ENCODE measurements around the gene CIZ1.

CIZ1 gene

DNA sequence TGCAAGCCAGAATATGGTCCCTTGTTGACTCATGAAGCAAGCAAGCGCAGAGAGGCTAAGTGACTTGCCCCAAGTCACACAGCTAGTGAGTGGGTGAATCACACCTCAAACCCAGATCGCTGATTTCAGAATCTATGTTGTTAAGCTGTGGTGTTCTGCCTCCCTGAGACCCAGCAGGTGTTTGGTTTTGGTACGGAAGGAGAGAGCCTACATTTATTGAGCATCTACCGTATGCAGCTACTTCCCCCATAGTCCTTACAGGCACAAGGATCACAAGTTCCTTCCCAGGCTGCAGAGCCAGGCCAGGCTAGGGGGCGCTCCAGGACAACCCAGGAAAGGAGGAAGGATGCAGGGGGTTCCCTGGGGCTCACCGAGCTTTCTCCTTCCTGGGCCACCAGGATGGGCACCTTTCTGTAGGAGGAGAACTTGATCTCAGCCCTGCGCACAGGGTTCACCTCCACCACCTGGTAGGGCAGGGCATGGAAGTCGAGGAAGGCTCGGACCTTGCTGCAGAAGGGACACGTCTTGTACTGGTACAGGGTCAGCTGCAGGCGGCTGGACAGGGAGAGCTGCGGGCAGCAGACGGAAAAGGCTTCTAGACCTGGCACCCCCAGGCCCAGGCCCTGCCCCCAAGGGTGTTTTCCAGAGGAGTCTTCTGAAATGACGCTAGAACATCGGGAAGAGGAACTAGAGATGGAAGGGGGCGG, 66.3 kb downstream of the CIZ1 start:
- DNase-seq (ENCODE audit: low spot score) = no peak

DNA sequence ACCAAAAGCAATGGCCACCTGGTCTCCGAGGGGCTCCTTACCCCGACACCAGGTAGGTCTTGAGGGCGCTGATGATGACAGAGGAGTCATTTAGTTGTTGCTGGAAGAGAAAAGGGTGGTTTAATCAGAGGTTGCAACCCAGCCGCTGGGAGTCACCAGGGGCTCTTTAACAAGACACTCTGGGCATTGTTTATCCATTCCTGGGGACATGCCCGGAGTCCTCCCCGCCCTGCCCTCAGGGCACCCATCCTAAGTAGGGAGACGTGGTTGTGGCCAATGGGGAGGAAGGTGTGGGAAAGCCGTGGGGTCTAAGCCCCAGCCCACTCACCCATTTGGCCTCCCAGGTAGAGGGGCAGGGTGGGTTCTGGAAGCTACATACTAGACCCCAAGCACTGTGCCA, 66.9 kb downstream of the CIZ1 start:
- DNase-seq (ENCODE audit: low spot score) = no peak

DNA sequence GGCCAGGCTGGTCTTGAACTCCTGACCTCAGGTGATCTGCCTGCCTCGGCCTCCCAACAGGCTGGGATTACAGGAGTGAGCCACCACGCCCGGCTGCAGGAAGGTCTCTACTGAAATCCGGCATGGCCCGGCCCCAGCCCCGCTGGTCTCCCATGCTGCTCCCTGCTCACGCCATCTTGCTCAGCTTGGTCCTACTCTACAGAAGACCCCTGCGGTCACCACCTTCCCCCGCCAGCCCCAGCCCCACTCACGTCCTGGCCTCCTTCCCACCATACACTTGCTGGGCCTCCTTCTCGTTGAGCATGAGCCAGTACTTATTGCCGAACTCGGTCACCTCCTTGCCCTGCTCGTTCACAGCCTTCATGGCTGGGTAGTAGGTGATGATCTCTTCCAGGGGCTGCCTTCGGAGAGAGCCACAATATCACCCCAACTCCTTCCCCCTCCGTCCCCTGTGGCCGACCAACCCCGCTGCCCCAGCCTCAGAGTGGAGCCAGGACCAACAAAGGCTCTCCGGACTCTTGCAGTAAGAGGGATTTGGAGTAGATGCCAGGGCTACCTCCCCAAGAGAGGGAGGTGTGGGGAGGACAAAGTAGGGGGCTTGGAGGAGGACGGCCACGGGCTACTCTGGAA, 67.8 kb downstream of the CIZ1 start:
- DNase-seq (ENCODE audit: low spot score) = no peak

DNA sequence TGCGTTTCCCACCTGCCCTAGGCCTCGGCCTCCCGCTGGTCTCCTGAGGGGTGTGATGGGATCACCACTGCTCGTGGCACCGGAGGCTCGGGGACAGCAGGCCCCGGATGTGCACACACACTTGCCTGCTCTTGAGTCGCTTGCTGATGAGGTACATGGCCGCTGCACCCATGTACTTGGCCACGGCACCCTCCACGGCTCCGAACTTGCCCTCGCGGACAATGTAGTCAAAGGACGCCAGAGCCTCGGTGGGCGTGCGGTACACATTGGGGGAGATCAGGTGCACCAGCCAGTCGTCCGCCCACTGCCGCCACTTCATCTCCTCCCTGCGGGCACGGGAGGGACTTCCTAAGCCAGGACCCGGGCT, 68.6 kb downstream of the CIZ1 start:
- no peak for DNase-seq (ENCODE audit: low spot score)

DNA sequence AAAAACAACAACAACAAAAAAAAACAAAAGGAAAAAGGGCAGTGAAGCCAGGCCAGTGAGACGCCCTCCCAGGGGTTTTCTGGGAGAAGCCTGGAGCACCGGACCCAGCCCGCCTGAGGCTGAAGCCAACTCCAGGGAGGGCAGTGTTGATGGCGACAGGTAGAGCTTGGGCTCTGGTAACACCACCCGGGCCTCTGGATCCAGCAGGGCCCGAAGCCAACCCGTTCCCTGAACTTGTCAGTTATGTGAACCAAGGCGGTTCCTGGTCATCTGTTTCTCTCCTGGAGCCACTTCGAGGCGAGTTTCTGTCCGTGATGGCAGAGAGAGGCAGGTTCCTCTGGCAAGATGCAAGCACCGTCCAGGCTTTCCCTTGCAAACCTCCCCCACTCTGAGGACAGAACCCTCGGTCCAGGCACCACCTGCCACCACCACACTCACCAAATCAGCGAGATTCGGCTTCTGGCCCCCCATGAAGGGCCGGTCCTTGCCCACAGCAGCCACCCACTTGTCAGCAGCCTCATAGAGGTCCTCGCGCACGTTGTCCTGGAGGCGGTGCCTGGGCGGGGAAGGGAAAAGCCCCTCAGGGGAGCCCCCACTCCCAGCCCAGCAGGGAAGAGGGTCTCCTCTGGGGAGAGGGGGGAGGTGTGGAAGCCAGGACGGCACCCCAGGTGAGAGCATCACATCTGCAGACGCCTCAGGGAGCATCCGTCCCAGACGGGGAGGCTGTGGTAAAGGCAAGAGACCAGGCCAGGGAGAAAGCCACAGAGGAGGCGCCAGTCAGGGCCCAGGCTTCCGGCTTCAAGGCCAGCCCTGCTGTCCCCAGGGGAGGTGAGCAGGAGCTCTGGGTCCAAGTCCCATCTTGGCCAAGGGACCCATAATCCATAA, 69.2 kb downstream of the CIZ1 start:
- no peak for DNase-seq (ENCODE audit: low spot score)

DNA sequence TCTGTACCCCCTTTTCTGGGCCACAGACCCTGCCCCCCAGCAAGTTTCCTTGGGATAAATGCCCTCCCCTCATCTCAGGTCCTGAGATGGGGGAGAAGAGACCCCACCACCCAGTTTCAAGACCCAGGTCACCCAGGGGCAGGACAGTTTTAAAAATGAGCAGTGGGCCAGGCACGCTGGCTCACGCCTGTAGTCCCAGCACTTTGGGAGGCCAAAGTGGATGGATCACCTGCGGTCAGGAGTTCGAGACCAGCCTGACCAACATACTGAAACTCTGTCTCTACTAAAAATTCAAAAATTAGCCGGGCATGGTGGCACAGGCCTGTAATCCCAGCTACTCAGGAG, 69.9 kb downstream of the CIZ1 start:
- DNase-seq (ENCODE audit: low spot score) = no peak

DNA sequence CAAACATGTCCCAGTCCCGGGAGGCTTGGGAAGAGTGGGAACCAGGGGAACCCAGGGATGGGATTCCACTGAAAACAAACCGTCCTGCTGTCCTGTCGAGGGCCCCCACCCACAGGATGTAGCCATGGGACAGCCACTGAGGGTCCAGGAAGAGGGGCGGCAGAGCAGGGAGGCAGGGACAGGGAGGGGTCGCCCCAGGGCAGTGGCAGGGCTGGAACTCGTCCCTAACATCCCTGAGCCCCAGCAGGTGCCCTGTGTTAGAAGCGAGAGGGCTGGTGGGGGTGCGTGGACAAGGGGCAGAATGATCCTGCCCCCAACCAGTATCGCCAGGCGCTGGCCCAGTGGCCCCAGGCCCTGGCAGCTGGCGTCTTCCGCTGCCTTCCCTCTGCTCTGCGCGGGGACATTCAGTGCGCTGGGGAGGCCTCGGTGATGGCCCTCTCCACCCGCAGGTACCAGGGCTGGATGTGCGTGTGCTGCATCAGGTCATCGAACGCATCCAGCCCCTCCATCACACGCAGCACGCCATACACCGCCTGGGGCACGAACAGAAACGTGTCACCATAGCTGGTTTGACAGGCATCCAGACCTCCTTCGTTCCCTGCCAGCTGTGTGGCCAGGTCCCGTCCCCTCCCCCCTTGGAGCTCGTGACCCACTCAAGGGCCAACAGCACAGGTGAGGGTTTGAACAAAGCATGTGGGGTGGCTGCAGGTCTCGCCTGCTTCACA, 70.5 kb downstream of the CIZ1 start:
- DNase-seq (ENCODE audit: low spot score) = no peak

DNA sequence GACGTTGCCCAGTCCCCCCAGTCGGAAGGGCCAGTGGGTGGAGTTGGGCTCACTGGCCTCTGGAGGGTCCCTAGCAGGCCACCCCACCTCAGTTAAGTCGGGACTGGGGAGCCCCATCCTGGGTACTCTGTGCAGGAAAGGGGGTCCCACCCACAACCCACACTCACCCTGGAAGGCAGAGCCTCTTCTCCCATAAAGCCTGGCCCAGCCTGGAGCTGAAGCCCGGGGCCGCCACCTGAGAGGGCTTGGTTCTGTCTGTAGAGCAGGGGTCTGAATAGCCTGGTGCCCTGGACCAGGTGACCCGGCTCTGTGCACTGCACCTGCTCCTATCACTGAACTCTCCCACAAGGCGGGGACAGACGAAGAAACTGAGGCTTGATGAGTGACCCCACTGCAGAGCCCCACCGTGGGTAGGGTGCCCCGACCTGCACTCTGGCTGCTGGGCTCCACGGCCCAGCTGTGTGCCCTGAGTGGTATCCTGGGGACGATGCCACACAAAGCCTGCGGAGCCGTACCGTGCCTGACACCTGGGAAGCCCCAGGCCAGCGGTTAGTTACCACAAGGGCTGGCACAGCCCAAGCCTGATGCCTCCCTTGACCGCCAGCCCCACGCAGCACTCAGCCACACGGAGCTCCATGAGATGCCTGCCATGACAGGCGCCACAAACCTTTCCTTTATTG, 71.2 kb downstream of the CIZ1 start:
- no peak for DNase-seq (ENCODE audit: low spot score)

DNA sequence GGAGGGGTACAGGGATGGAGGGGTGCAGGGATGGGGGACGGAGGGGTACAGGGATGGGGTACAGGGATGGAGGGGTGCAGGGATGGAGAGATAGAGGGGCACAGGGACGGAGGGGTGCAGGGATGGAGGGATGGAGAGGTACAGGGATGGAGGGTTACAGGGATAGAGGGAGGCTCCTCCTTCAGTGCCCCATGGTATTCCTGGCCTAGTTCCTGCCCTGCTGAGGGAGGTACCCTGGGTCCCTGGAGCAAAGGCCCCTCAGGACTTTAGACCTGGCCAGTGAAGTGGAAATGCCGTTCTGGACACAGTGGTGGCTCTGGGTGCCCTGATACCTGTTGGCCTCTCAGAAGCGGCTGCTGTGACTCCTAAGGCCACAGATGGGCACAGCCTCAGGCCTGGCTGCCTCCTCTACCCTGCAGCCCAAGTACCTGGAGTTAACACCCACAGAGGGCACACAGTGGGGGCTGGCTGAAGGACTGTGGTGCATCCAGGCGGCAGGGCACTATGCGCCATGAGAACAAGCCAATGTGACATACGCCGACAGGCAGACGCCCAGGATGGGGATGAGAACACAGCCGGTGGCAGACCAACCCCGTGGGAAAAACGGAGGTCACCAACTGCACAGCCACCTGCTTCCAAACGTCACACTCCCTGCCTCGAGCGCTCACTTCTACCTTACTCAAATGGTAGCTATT, 72.3 kb downstream of the CIZ1 start:
- no peak for DNase-seq (ENCODE audit: low spot score)

DNA sequence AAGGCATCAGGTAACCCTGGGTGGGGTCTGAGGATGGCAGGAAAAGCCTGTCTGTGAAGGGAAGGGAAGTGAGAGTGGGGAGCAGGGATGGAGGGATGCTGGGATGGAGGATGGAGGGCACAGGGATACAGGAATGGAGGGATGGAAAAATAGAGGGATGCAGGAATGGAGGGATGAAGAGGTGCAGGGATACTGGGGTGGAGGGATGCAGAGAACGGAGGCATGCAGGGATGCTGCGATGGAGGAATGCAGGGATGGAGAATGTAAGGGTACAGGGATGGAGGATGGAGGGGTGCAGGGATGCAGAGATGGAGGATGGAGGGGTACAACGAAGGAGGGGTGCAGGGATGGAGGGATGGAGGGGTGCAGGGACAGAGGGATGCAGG, 72.9 kb downstream of the CIZ1 start:
- no peak for DNase-seq (ENCODE audit: low spot score)

DNA sequence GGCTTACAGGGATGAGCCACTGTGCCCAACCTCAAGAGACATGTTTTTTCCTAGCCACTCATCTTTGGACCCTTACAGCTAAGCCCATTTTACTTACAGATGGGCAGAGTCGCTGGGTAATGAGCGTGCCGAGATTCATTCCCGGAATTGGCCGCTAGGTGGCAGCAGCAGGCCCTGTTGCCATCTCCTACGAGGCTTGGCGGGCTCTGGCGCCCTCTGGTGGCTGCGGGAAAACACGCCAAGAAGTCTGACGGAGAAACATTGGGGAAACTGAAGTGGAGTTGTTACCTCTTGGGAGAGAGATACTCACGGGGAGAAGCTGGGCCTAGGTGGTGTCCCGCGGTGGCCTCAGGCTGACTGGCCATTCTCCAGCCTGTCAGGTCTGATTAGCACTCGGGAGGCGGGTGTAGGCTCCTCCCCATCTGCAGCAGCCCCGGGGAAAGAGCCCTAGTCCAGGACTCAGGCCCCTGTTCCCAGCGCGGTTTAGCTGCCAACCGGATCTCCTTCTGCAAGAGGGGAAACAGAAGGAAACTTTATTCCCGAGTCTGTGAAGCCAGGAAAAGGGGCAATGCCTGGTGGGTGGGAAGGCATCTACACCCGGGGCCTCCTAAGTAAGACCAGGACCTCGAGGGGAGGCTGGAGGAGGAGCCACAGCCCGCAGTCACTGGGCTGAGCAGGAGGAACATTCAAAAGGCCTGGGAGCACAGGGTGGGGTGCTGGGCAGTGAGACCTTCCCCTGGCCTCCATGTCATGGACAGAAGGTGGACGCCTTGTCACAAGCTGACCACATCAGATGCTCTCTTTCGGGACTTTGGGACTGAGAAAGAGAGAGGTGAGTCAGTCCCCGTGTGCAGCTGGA, 73.5 kb downstream of the CIZ1 start:
- DNase-seq (ENCODE audit: low spot score) = peak; percentile 95

DNA sequence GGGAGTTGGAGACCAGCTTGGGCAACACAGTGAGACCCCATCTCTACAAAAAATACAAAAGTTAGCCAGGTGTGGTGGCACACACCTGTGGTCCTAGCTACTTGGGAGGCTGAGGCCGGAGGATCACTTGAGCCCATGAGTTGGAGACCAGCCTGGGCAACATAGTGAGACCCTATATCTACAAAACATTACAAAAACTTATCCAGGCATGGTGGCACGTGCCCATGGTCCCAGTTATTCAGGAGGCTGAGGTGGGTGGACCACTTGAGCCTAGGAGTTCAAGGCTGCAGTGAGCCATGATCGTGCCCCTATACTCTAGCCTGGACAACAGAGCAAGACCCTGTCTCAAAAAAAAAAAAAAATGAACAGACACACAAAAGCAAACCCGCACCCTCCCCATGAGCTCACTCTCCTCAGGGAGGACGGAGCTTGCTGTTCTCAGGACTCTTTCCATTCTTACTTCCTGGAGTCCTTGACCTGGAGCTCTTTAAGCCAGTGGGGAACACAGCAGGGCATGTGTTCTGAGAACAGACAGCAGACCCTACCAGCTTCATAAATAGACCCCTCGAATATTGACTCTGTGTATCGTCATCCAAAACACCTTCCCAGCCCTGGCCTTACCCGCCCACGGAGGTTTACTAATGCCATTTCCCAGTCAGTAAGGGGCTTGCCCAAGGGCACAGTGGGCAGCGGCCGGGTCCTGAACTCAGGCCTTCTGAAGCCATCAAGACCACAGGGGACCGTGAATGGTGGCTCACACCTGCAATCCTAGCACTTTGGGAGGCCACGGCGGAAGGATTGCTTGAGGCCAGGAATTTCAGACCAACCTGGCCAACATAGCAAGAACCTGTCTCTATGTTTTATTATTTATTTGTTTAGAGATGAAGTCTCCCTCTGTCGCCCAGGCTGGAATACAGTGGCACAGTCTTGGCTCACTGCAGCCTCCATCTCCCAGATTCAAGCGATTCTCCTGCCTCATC, 75.0 kb downstream of the CIZ1 start:
- DNase-seq (ENCODE audit: low spot score) = no peak

Measured in COLO829 (cell line).